Endothelial cell of umbilical vein (primary cell): ENCODE data around the gene RASL12. TPM values are rescaled to one million over a fixed set of nuclear protein-coding genes. Genes with fewer than 3 reads are reported as not detected.

Experiments
- BruUV-seq: library from RNA; stranded (reverse); fragments of 400-500 nt; replicated peaks from 2 replicates; lab custom pipeline; 2021; lab: Mats Ljungman, UMichigan
- CTCF ChIA-PET: fragments of 300-600, 350-600 bp; sonication (Branson Sonifier 250); formaldehyde crosslinking; loops from one replicate; lab custom pipeline; 2021; ENCODE audit warnings: antibody characterized with exemption, inconsistent platforms; lab: Charles Lee
- POLR2A ChIA-PET: fragments of 300-600, 350-600 bp; sonication (Branson Sonifier 250); formaldehyde crosslinking; loops from one replicate; lab custom pipeline; 2021; ENCODE audit warnings: antibody characterized with exemption, inconsistent platforms; lab: Charles Lee
- DNase-seq: peaks from one replicate; pipeline ENCODE4 v3.0.0-alpha.2; 2011; ENCODE audit warnings: low read depth, low spot score
- FAIRE-seq: peaks from 2 replicates; lab custom pipeline; 2011; peaks lifted over from hg19 to GRCh38; lab: Jason Lieb, UNC
- H2AFZ ChIP-seq: 2 replicates; pipeline ENCODE4 v1.6.0; 2012; ENCODE audit warnings: low read depth, low read length, control low read depth, inconsistent platforms
- H3K27ac ChIP-seq: 2 replicates; pipeline ENCODE4 v1.5.1; 2011; ENCODE audit warnings: low read depth, mild to moderate bottlenecking, control low read depth, low read length, moderate library complexity; ENCODE audit not compliant: insufficient read depth
- H3K27me3 ChIP-seq, 2 experiments: 2 replicates each; pipeline versions ENCODE4 v1.6.0 to v1.6.1; 2011; ENCODE audit warnings: low read length in 2 of 2, mixed read lengths in 1 of 2; ENCODE audit not compliant: control insufficient read depth in 2 of 2, insufficient read depth in 2 of 2
- H3K36me3 ChIP-seq, 2 experiments: 2 replicates in 1 of 2; 3 replicates in 1 of 2; pipeline ENCODE4 v1.5.1; 2011; ENCODE audit warnings: low read length in 2 of 2, mild to moderate bottlenecking in 1 of 2, moderate library complexity in 1 of 2; ENCODE audit not compliant: control insufficient read depth in 2 of 2, insufficient read depth in 2 of 2; ENCODE audit errors: extremely low read depth in 1 of 2
- H3K4me1 ChIP-seq: 3 replicates; pipeline ENCODE4 v1.5.1; 2011; ENCODE audit warnings: mild to moderate bottlenecking, low read length; ENCODE audit not compliant: control insufficient read depth, insufficient read depth; ENCODE audit errors: extremely low read depth
- H3K4me2 ChIP-seq: 2 replicates; pipeline ENCODE4 v1.6.1; 2011; ENCODE audit warnings: low read length, control low read depth, mixed read lengths; ENCODE audit not compliant: insufficient read depth
- H3K4me3 ChIP-seq, 3 experiments: fragments of 200-600 bp in 1 of 3; sonication (generic), shearing (Covaris generic) in 1 of 3; replicated peaks in 1 of 3; 2 replicates each; pipeline ENCODE4 v1.5.1; 2011 to 2016; ENCODE audit warnings: control low read depth in 3 of 3, low read length in 3 of 3, mild to moderate bottlenecking in 2 of 3, inconsistent platforms in 1 of 3, low read depth in 1 of 3, moderate library complexity in 1 of 3; ENCODE audit not compliant: insufficient read depth in 1 of 3
- H3K79me2 ChIP-seq: 2 replicates; pipeline ENCODE4 v1.6.0; 2012; ENCODE audit warnings: low read length, inconsistent platforms; ENCODE audit not compliant: control insufficient read depth, insufficient read depth
- H3K9ac ChIP-seq: replicated peaks from 2 replicates; pipeline ENCODE3; 2011; ENCODE audit warnings: low read length, control low read depth; ENCODE audit not compliant: insufficient read depth; ENCODE audit errors: extremely low read depth
- H3K9me1 ChIP-seq: replicated peaks from 3 replicates; pipeline ENCODE4 v1.6.0; 2011; ENCODE audit warnings: mild to moderate bottlenecking, low read length; ENCODE audit not compliant: control insufficient read depth, insufficient read depth; ENCODE audit errors: extremely low read depth
- H3K9me3 ChIP-seq: replicated peaks from 2 replicates; pipeline ENCODE4 v1.5.1; 2012; ENCODE audit warnings: low read length, inconsistent platforms; ENCODE audit not compliant: control insufficient read depth, insufficient read depth
- H4K20me1 ChIP-seq: replicated peaks from 2 replicates; pipeline ENCODE3; 2011; ENCODE audit warnings: mild to moderate bottlenecking, low read length; ENCODE audit not compliant: control insufficient read depth, insufficient read depth; ENCODE audit errors: extremely low read depth
- EZH2 ChIP-seq: IDR thresholded peaks from 2 replicates; pipeline ENCODE4 v1.6.1; 2012; ENCODE audit warnings: borderline replicate concordance, low read depth, mild to moderate bottlenecking, moderate library complexity, low read length, inconsistent platforms; ENCODE audit not compliant: severe bottlenecking
- GATA2 ChIP-seq: IDR thresholded peaks from 2 replicates; pipeline ENCODE4 v1.7.0; 2011; ENCODE audit warnings: low read depth, mild to moderate bottlenecking, moderate library complexity, mixed read lengths, low read length; ENCODE audit not compliant: insufficient read length, insufficient read depth
- JUN ChIP-seq: IDR thresholded peaks from 2 replicates; pipeline ENCODE4 v1.6.1; 2011; ENCODE audit warnings: borderline replicate concordance, low read depth; ENCODE audit not compliant: insufficient read length, insufficient read depth
- MAX ChIP-seq: IDR thresholded peaks from 2 replicates; pipeline ENCODE4 v1.6.1; 2011; ENCODE audit not compliant: insufficient read depth, insufficient read length
- MYC ChIP-seq: IDR thresholded peaks from one replicate; pipeline ENCODE4 v1.6.1; 2011; ENCODE audit warnings: mild to moderate bottlenecking, low read depth, low read length
- POLR2A ChIP-seq: IDR thresholded peaks from 2 replicates; pipeline ENCODE4 v1.6.1; 2012; ENCODE audit warnings: low read depth, mild to moderate bottlenecking, control low read depth, low read length
- dilution Hi-C: fragments of 300-500 bp; cut with MboI; formaldehyde crosslinking; loops from one replicate; pipeline ENCODE4 v1.15.0; 2019; ENCODE audit warnings: low sequenced_read_pairs; ENCODE audit not compliant: extremely low pct_ligation_motif_present
- intact Hi-C: fragments of 100-400 bp; cut with micrococcal nuclease; formaldehyde crosslinking; loops from one replicate; pipeline ENCODE4 v1.10.0; 2022
- polyA plus RNA-seq, 4 experiments: library from polyadenylated mRNA; depleted of rRNA in 3 of 4; stranded (reverse) in 3 of 4; unstranded in 1 of 4; fragments of >200 nt; gene quantifications; 2 replicates each; pipeline versions ENCODE4 v1.2.1 to v1.2.3, GENCODE V29; 2011 to 2012; ENCODE audit warnings: missing spikeins in 1 of 4
- total RNA-seq: library from RNA; stranded (reverse); gene quantifications from 2 replicates; pipeline ENCODE4 v1.2.3, GENCODE V29; 2021

The RASL12 gene
- total and polyA plus RNA-seq, 2 donors (not counting 3 experiments of a cell fraction or from before 2014, with no cell fraction given) = not detected

- ChIA-PET POLR2A (no interaction called here), CTCF (interaction anchor here (0.9 to 1.5 kb wide), 4 partner anchors 9 to 62 kb away, joined by 3 to 6 read pairs (median 5); no protein-coding TSS in a partner anchor)
- Histone ChIP-seq H3K4me2 (no peak overlapping the region), H4K20me1 (no peaks in the 10 kb centered on the region), H3K27me3 (no peaks in the 10 kb centered on the region), H3K4me1 (no peaks in the 10 kb centered on the region), H3K9me1 (no peaks in the 10 kb centered on the region), H3K9me3 (no peaks in the 10 kb centered on the region), H2AFZ (no peak overlapping the region), H3K79me2 (no peaks in the 10 kb centered on the region), H3K9ac (no peak overlapping the region), H3K27ac (no peak overlapping the region), H3K4me3 (no peak overlapping the region), H3K36me3 (peaks cover 0 to 9% of the 10 kb centered on the region in 2 experiments)
- TF ChIP-seq MYC (no peak), MAX (no peak), EZH2 (no peak), JUN (no peak), GATA2 (no peak)
- intact Hi-C loops (no loop called here), dilution Hi-C loops (no loop called here)
- no TSS peak for BruUV-seq
- DNase-seq (no peak), FAIRE-seq (no peak)
Measured at GRCh38 chr15:65095747-65096104, 27.9 kb upstream of the RASL12 start.

- Histone ChIP-seq H2AFZ (no peak overlapping the region), H3K4me1 (no peaks in the 10 kb centered on the region), H3K4me2 (no peak overlapping the region), H3K4me3 (no peak overlapping the region), H3K9me1 (no peaks in the 10 kb centered on the region), H3K36me3 (peaks cover 0 to 9% of the 10 kb centered on the region in 2 experiments), H3K27ac (no peak overlapping the region), H3K79me2 (no peaks in the 10 kb centered on the region), H4K20me1 (no peaks in the 10 kb centered on the region), H3K9ac (no peak overlapping the region), H3K27me3 (no peaks in the 10 kb centered on the region), H3K9me3 (no peaks in the 10 kb centered on the region)
- no peak for DNase-seq
- dilution Hi-C loops (no loop called here), intact Hi-C loops (no loop called here)
- CTCF ChIA-PET = interaction anchor here (0.9 to 1.5 kb wide), 4 partner anchors 8 to 61 kb away, joined by 3 to 6 read pairs (median 5); no protein-coding TSS in a partner anchor
- BruUV-seq = no TSS peak
- POLR2A ChIA-PET = no interaction called here
- TF ChIP-seq POLR2A (no peak), MAX (no peak), JUN (no peak)
- no peak for FAIRE-seq
Measured at GRCh38 chr15:65095011-65095746, 27.4 kb upstream of the RASL12 start.
